ENCODE data around the gene PPP1R9A.
"Not testable (repeated sequence)": the region's sequence is repeated elsewhere in the genome, so short reads cannot be mapped to it uniquely, and the experiment has no call there.

PPP1R9A gene

DNA sequence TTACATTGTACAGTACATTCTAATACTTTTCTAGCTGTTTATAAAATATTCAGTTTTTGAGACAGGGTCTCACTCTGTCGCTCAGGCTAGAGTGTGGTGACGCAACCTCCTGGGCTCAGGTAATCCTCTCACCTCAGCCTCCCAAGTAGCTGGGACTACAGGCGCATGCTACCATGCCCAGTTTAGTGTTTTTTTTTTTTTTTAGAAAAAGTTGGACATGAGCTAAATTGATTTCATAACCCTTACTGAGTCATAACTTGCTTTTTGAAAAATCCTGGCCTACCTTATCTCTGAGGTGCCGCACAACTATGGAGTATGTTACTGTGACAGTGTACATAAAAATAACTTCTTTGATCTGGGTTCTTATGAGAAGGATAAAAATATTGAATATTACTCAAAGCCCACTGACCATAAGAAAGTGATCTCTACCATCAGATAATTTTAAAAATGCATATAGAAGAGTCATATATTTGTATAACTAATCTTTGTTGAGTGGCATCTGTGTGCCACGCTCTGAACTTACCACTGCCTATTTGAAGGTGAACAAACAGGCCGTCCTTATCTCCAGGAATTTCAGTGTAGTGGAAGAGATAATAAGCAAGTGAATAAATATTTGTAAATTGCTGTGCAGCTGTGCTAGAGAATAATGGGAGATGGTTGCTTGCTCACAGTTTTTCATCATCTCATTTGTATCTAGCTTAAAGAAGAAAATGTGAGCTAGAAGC, 73.2 kb downstream of the PPP1R9A start:
- no peak for DNase-seq

DNA sequence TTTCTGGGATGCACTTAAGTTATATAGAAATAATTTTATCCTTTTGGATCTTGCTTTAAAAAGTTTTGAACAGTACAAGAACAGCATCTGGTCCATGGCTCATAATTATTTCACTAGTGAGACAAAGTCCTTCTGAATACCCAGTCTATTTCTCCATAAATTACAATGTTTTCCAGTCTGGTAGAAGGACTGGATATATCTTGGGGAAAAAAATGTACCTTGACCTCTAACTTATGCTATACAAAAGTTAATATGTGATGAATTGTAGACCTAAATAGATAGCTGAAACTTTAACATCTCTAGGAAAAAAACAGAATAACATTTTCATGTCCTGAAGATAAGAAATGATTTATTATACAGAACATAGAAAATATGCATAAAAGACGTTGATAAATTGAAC, 88.5 kb downstream of the PPP1R9A start:
- no peak for DNase-seq

DNA sequence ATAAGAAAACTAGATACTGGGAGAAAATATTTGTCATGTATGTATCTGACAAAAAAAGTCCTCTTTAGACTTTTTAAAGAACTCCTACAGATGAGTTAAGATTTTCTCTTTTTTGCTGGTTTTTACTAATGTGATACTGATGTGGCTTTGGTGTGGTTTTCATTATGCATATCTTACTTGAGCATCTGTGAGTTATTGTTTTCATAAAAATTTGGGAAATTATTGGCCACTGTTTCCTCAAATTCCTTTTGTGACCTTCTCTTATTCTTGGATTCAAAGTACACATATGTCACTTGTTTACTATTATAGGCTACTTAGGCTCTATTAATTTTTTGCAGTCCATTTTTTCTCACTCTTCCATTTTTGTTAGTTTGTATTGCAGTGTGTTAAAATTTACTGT, 89.0 kb downstream of the PPP1R9A start:
- no peak for DNase-seq

DNA sequence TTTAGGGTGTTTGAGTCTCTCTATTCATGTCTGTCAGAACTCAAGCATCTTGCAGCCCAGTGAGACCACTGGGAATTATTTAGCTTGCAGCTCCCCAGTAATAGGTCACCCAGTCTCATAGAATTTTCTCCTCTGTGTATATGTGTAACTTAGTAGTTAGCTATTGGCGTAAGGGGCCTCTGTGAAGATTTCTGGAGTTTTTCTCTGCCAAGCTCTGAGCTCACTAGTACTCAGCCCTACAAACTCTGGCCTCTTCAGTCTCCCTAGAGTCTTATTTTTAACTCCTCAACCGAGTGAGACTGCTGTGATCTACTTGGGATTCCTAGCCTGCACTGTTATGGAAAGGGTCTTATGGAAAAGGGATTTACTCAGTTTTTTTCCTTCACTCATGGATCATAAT, 90.2 kb downstream of the PPP1R9A start:
- DNase-seq: no peak

DNA sequence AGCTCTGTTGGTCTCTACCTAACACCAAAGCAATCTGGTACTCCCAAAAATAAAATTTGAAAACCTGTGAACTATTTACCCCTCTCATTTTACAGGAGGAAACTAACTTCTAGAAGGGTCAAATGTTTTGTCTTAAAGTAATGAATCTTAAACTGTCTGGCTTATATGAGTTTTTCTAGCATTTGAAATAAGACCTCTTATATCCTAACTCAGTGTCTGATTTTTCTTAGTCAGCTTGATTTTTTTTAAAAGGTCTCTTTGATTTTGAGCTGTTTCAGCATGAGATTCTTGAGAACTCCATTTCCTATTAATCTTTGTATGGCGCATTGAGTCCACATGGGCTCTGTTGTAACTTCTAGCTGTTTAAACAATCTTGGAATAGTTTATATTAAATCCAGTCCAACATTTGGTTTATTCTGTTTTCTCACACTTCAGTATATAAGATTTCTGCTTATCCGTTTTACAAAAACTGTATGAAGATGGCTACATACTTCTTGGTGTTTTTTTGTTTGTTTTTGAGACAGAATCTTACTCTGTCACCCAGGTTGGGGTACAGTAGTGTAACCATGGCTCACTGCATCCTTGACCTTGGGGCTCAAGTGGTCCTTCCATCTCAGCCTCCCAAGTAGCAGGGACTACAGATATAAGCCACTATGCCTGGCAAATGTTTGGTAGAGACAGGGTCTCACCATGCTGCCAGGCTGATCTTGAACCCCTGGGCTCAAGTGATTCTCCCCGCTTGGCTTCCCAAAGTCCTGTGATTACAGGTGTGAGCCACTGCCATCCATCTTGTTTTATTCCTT, 91.1 kb downstream of the PPP1R9A start:
- DNase-seq: no peak

DNA sequence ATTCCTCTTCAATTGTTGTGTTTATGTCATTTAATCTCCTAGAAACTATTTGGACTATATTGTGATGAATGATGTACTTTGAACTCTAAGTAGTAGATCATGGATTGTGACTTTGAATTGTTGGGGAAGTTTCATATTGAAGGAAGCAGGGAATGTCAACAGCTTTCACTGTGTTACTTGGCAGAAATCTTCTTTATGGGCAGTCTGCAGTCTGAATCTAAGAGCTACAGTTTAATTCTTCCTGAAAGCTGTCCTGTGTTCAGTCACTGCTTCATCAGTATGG, 91.6 kb downstream of the PPP1R9A start:
- no peak for DNase-seq

DNA sequence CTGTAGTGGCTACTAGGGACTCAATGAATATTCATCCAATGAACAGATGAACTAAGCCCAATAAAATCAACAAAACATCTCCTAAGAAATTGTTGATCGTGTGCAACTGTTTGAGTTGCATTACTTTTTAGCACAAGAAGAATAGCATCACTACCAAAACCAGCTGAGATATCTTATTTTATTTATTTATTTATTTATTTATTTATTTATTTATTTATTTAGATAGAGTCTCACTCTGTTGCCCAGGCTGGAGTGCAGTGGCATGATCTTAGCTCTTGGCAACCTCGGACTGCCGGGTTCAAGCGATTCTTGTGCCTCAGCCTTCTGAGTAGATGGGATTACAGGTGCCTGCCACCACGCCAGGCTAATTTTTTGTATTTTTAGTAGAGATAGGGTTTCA, 92.2 kb downstream of the PPP1R9A start:
- not testable (repeated sequence) for DNase-seq

DNA sequence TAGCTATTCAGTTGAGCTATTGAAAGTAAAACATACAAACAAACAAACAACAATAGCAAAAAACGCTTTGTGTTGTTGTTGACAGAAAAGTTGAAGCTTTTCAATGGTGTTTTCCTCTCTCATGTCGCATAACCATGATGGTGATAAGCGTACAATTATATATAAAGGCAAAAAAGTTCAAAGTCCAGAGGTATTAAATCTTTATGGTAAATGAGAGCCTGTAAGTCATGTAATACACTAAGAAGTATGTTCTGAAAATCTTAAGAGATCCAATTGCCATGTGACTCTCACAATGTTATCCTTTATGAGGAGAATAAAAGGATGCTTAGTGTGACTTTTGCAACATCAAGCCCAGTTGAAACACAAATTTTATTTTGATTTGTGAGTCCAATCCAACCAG, 93.9 kb downstream of the PPP1R9A start:
- DNase-seq: peak; percentile 11

DNA sequence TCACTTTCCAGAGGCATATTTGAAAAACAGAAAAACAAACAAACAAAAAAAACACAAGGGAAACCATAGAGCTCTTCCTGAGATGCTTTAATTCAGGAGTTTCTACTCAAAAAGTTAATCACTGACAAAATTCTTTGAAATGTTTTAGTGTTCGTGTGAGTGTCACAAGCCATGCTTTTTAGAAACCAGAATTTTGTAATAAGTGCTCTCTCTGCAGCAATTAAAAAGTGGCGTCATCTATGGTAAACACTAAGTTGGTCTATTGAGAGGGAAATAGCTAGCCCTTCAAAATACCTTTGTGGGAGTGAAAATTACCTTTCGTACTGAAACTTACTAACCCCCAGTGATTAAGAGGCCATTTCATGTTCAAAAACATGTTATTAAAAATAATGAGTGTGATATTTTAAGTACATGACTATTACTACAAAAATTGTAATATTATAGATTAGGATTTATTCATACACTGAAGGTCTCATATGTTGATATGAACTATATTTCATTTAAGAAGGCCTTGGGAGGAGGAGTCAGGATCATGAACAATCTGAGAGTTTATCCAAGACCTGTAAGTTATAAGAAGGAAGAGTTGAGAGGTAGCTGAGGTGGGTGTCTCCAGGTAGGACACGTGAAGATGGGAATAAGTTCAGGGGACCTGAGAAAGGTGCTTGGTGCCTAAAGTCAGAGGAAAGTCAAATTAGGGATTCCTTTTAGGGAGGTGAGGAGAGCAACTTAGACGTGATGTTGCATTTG, 94.6 kb downstream of the PPP1R9A start:
- DNase-seq: no peak

DNA sequence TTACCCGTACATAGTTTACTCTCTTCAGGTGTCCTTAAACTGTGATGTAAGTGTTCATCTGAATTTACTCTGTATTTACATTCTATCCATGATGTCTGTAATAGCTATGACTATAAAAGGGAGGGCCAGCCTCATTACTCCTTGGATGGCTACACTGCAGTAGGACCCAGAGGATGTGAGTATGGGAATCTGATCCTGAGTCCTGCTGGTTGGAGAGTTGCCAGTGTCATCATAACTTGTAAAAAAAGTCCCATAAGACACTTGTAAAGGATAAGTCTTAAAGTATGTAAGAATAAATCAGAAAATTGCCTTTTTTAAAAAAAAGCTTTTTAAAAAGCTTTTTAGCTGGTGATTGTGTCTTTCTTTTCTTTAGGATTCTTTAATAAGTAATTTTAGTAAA, 95.4 kb downstream of the PPP1R9A start:
- DNase-seq: no peak

DNA sequence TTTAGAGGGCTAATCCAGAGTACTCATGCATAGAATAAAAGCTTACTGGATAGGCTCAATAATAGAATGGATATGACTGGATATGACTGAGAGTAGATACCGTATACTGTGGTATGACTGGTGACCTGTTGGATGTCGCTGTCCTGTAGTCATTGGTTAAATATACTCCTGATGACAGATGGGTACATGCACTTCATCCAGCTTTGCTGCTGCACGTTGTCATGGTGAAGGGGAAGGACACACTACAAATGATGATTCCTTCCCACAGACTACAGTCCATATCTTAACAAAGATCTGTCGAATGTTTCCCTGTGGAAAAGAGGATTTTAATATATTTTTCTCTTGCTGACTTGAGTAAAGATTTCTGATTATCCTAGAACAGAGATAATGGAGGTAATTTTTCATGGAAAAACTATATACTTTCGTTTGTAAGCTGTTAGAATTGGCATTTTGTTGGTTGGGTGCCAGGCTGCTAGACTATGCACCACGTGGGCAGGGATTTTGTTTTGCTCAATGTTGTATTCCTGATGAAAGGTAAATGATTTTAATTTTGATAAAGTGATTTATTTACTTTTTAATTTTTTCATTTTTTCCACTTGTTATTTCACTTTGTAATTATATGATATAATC, 97.3 kb downstream of the PPP1R9A start:
- no peak for DNase-seq

DNA sequence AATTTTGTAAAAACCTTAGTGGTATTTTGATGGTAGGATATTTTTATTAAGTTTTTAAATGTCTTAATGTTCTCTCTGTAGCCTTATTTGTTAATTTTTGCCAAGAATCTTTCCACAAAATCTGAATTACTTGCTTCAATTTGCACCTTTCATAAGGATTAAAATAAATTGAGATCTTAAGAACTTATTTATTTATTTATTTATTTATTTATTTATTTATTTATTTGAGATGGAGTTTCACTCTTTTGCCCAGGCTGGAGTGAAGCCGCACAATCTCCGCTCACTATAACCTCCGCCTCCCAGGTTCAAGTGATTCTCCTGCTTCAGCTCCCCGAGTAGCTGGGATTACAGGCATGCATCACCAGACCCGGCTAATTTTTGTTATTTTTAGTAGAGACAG, 98.6 kb downstream of the PPP1R9A start:
- DNase-seq: no peak

DNA sequence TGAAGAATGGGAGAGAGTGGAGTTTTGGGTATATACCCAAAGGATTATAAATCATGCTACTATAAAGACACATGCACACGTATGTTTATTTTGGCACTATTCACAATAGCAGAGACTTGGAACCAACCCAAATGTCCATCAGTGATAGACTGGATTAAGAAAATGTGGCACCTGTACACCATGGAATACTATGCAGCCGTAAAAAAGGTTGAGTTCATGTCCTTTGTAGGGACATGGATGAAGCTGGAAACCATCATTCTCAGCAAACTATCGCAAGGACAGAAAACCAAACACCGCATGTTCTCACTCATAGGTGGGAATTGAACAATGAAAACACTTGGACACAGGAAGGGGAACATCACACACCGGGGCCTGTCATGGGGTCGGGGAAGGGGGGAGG, 101.4 kb downstream of the PPP1R9A start:
- DNase-seq: not testable (repeated sequence)

DNA sequence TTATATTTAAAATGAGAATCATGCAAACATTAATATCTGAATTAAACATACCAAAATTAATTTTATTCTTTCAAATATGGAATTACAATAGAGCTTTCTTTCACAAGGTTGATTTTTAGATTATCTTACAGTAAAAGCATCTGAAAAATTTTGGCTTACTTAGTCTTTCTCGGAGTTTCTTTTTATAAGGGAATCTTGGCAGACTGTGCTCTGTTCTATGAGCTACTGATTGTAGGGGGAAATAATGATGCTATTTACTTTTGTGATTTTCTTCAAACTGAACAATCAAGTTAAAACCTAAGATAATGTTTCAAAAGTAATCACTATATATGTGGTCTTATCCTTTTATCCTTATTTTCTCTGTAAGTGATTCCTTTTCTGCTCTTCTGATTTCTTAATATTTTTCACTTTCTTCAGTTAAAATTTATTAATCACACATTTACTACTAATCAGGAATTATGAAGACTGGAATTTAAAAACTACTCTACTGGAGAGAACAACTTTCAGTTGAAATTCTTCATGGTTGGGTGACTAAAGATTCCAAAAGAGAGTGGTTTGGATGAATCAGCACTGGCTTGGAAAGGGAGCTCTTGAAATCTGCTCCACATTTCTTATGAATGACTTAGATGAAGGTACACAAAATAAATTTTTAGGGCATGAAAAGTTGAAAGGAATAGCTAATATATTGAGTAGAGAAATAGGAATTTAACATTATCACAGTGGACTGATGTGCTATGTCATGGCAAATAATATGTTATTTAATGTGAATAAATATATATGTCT, 103.9 kb downstream of the PPP1R9A start:
- DNase-seq: no peak

DNA sequence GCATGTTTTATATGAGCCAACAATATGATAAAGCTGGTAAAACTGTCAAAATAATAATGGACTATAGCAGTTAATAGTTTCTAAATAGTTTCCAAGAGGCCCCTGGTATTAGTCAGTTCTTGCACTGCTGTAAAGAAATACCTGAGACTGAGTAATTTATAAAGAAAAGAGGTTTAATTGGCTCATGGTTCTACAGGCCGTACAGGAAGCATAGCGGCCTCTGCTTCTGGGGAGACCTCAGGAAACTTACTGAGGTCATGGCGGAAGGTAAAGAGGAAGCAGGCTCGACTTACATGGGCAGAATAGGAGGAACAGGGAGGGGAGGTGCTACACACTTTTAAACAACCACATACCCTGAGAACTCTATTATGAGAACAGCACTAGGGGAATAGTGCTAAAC, 104.6 kb downstream of the PPP1R9A start:
- DNase-seq: no peak

DNA sequence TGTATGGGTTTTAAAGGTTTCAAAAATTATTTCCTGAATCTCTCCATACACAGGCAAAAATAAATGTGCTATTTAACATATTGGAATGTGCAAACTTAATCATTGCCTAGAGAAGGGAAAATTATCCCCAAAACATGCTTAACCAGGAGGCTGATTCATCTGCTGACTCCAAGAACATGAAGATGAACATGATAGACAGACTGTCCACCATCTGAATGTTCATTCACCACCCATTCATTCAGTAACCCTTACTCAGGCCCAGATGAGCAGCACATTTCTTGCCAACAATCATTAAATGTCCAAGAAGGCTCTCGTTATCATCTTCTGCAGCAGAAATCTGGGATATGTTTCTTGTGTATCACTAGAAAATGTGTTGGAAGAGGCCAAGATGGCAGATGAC, 110.6 kb downstream of the PPP1R9A start:
- no peak for DNase-seq

DNA sequence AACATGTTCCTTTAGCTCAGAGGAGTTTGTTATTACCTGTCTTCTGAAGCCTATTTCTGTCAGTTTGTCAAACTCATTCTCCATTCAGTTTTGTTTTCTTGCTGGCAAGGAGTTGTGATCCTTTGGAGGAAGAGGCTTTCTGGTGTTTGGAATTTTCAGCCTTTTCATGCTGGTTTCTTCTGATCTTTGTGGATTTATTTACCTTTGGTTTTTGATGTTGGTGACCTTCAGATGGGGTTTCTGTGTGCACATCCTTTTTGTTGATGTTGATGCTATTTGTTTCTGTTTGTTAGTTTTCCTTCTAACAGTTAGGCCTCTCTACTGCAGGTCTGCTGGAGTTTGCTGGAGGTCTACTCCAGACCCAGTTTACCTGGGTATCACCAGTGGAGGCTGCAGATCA, 118.6 kb downstream of the PPP1R9A start:
- DNase-seq: no peak

DNA sequence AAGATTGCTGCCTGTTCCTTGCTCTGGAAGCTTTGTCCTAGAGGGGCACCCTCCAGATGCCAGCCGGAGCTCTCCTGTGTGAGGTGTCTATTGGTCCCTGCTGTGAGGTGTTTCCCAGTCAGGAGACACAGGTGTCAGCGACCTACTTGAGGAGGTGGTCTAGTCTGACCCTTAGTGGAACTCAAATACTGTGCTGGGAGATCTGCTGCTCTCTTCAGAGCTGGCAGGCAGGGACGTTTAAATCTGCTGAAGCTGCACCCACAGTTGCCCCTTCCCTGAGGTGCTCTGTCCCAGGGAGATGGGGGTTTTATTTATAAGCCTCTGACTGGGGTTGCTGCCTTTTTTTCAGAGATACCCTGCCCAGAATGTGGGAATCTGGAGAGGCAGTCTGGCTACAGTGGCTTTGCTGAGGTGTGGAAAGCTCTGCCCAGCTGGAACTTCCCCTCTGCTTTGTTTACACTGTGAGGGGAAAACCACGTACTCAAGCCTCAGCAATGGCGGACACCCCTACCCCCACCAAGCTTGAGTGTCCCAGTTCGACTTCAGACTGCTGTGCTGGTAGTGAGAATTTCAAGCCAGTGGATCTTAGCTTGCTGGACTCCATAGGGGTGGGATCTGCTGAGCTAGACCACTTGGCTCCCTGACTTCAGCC, 119.2 kb downstream of the PPP1R9A start:
- no peak for DNase-seq

DNA sequence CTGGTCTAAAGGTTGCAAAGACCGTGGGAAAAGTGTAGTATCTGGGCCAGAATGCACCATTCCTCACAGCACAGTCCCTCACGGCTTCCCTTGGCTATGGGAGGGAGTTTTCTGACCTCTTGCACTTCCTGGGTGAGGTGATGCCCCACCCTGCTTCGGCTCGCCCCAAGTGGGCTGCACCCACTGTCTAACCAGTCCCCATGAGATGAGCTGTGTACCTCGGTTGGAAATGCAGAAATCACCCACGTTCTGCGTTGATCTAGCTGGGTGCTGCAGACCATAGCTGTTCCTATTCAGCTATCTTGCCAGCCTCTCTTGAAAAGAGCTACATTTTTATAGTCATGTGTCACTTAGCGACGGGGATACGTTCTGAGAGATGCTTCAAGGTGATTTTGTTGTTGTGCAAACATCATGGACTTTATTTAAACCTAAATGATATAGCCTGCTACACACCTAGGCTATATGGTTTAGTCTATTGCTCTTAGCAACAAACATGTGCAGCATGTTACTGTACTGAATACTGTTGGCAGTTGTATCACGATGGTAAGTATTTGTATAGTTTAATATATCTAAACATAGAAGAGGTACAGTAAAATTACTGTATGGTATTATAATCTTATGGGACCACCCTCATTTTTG, 120.0 kb downstream of the PPP1R9A start:
- no peak for DNase-seq

DNA sequence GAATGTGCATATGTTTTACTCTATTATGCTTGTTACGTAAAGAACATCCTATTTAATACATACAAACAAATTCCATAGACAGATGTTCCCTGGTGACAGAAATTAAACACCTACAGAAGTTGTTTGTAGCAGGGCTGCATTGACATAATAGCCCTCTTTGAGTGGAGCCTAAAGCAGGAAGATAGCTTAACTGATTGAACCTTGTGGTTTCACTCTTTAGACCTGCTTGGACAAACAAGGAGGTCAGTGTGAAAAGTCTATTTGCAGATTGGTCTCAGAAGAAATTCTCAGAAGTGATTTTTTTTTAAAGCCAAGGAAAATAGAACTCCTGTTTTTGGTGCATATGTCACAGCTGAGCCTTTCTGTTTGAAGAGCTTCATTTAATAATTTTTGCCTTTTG, 121.3 kb downstream of the PPP1R9A start:
- no peak for DNase-seq

DNA sequence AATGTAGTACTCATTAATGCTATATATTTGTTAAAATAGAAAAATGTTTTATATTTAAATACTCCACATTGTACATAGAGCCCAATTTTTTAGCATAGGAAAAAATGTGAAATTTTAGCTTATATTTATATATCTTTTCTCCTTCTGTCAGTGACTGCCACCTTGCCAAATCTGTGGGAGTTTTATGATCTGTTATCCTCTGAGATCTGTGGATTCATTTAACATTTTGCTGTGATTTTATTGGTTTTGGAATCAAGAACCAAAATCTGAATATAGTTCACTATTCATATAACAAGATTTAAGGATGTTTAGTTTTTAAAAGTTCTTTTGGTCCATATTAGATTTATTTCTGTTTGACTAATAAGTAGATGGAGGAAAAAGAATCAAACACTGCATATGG, 127.9 kb downstream of the PPP1R9A start:
- no peak for DNase-seq

DNA sequence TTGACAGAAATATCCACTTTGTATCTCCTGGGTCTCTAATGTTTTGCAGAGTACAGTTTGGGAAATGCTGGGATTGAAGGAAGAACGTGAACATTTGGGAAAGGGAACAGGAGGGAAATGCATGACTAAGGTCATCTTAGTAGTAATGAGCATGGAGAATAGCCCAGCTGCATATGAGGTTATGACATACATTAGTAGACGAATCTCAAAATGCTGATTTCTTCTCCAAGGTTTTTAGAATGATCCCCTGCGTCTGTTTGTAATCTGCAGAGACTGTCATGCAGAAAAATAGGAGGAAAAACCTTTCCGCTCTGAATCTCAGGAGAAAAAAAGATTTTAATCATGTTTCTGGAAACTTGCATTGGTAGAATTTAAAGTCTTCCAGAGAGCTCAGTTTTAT, 133.6 kb downstream of the PPP1R9A start:
- DNase-seq: no peak

Measured in midbrain (tissue), 1 donor.